ENCODE measurements around the gene ZNF444.

DNA sequence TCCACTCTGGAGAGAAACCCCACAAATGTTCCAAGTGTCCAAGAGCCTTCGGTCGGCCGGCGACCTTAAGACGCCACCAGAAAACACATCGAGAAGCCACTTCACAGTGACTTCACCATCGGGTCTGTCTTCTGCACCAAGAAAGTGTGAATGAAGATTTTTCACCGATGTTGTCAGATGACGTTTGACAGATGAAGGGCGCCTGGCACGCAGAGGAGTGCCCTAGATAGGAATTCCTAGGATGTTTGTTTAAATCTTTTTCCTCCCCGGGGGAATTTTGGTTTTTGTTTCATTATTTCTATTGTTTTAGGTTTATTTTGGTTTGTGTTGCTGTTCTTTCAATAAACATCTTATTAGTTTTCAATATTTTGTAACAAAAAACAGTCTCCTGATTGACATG is 68.0 kb downstream of the ZNF444 start:
- TF ChIP-seq, protein P1, sequence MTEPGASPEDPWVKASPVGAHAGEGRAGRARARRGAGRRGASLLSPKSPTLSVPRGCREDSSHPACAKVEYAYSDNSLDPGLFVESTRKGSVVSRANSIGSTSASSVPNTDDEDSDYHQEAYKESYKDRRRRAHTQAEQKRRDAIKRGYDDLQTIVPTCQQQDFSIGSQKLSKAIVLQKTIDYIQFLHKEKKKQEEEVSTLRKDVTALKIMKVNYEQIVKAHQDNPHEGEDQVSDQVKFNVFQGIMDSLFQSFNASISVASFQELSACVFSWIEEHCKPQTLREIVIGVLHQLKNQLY (CRISPR knock-in tag; IDR thresholded peaks at IDR 0.05) = no peak
- TF ChIP-seq, protein P2, sequence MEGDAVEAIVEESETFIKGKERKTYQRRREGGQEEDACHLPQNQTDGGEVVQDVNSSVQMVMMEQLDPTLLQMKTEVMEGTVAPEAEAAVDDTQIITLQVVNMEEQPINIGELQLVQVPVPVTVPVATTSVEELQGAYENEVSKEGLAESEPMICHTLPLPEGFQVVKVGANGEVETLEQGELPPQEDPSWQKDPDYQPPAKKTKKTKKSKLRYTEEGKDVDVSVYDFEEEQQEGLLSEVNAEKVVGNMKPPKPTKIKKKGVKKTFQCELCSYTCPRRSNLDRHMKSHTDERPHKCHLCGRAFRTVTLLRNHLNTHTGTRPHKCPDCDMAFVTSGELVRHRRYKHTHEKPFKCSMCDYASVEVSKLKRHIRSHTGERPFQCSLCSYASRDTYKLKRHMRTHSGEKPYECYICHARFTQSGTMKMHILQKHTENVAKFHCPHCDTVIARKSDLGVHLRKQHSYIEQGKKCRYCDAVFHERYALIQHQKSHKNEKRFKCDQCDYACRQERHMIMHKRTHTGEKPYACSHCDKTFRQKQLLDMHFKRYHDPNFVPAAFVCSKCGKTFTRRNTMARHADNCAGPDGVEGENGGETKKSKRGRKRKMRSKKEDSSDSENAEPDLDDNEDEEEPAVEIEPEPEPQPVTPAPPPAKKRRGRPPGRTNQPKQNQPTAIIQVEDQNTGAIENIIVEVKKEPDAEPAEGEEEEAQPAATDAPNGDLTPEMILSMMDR (IDR thresholded peaks at IDR 0.05) = no peak
- TF ChIP-seq, protein P3, sequence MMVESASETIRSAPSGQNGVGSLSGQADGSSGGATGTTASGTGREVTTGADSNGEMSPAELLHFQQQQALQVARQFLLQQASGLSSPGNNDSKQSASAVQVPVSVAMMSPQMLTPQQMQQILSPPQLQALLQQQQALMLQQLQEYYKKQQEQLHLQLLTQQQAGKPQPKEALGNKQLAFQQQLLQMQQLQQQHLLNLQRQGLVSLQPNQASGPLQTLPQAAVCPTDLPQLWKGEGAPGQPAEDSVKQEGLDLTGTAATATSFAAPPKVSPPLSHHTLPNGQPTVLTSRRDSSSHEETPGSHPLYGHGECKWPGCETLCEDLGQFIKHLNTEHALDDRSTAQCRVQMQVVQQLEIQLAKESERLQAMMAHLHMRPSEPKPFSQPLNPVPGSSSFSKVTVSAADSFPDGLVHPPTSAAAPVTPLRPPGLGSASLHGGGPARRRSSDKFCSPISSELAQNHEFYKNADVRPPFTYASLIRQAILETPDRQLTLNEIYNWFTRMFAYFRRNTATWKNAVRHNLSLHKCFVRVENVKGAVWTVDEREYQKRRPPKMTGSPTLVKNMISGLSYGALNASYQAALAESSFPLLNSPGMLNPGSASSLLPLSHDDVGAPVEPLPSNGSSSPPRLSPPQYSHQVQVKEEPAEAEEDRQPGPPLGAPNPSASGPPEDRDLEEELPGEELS (CRISPR knock-in tag; IDR thresholded peaks at IDR 0.05) = no peak
- TF ChIP-seq, protein P4, sequence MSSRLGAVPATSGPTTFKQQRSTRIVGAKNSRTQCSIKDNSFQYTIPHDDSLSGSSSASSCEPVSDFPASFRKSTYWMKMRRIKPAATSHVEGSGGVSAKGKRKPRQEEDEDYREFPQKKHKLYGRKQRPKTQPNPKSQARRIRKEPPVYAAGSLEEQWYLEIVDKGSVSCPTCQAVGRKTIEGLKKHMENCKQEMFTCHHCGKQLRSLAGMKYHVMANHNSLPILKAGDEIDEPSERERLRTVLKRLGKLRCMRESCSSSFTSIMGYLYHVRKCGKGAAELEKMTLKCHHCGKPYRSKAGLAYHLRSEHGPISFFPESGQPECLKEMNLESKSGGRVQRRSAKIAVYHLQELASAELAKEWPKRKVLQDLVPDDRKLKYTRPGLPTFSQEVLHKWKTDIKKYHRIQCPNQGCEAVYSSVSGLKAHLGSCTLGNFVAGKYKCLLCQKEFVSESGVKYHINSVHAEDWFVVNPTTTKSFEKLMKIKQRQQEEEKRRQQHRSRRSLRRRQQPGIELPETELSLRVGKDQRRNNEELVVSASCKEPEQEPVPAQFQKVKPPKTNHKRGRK (CRISPR knock-in tag; IDR thresholded peaks at IDR 0.05; ENCODE audit: borderline replicate concordance) = no peak
- TF ChIP-seq NR2C2 (CRISPR knock-in tag; IDR thresholded peaks at IDR 0.05) = no peak
